GM19240 (cell line): ENCODE data around the gene PRELID1.
A peak's percentile ranks its signal among the peaks of the same experiment; 100 is the strongest.
"Not testable (repeated sequence)": the region's sequence is repeated elsewhere in the genome, so short reads cannot be mapped to it uniquely, and the experiment has no call there.

Experiments
- DNase-seq: peaks from one replicate; pipeline ENCODE4 v3.0.0; 2011; ENCODE audit warnings: low spot score; ENCODE audit not compliant: insufficient read length

PRELID1 gene

GRCh38 chr5:177299697-177300096, 3.9 kb upstream of the PRELID1 start:
- no peak for DNase-seq

- no peak for DNase-seq
Measured at GRCh38 chr5:177300236-177300880, 3.2 kb upstream of the PRELID1 start.

- no peak for DNase-seq
Measured at GRCh38 chr5:177300951-177301350, 2.6 kb upstream of the PRELID1 start.

- no peak for DNase-seq
Measured at GRCh38 chr5:177301503-177302165, 2.0 kb upstream of the PRELID1 start.

- DNase-seq = no peak
Measured at GRCh38 chr5:177302354-177303110, 1.1 kb upstream of the PRELID1 start.

- no peak for DNase-seq
Measured at GRCh38 chr5:177303925-177304391, 359 bp downstream of the PRELID1 start.

- no peak for DNase-seq
Measured at GRCh38 chr5:177304392-177305119, 957 bp downstream of the PRELID1 start.

GRCh38 chr5:177306103-177306640, 2.6 kb downstream of the PRELID1 start:
- not testable (repeated sequence) for DNase-seq

- no peak for DNase-seq
Measured at GRCh38 chr5:177306674-177307543, 3.3 kb downstream of the PRELID1 start.

GRCh38 chr5:177307544-177308363, 4.2 kb downstream of the PRELID1 start:
- no peak for DNase-seq

- no peak for DNase-seq
Measured at GRCh38 chr5:177308740-177309139, 5.1 kb downstream of the PRELID1 start.

- DNase-seq = no peak
Measured at GRCh38 chr5:177309351-177310191, 6.0 kb downstream of the PRELID1 start.

- DNase-seq = no peak
Measured at GRCh38 chr5:177310332-177310731, 6.7 kb downstream of the PRELID1 start.

- no peak for DNase-seq
Measured at GRCh38 chr5:177310757-177311391, 7.3 kb downstream of the PRELID1 start.

GRCh38 chr5:177311392-177311722, 7.8 kb downstream of the PRELID1 start:
- no peak for DNase-seq

GRCh38 chr5:177311723-177312648, 8.4 kb downstream of the PRELID1 start, which contains the start of gene MXD3:
Gene MXD3 (minus strand): TSS chr5:177311898. CDS start chr5:177311830, 68 bp downstream.
- peak; percentile 83 for DNase-seq

GRCh38 chr5:177312649-177313181, 9.1 kb downstream of the PRELID1 start:
- DNase-seq = no peak
